22Rv1 (cell line): ENCODE measurements around the gene METTL25.

Experiments
- ZFX ChIP-seq: fragments of 450-650 bp; IDR thresholded peaks from 2 replicates; pipeline ENCODE4 v1.6.1; 2017; ENCODE audit warnings: antibody characterized with exemption, borderline replicate concordance
- TF ChIP-seq, protein P1 (sequence below): fragments of 450-650 bp; IDR thresholded peaks from 2 replicates; pipeline ENCODE4 v1.5.1; 2017; ENCODE audit warnings: mild to moderate bottlenecking

DNA sequence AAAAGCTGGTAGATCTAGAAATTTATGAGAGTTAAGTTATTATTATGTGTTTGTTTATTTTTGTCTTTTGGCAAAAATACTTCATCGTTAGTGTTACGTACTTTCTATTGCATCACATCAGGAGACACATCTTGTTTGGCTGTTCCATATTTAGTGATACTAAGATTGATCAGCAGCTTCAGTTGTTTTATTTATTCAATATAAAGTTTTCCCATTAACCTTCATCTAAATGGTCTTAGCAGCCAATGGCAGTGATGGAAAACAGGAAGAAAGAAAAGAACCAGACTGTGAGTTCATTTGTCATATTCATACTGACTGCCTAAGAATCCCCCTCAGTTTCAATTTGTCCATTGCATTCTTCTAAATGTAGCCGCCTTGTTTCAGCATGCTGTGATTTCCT, 122.3 kb downstream of the METTL25 start:
- TF ChIP-seq, protein P1, sequence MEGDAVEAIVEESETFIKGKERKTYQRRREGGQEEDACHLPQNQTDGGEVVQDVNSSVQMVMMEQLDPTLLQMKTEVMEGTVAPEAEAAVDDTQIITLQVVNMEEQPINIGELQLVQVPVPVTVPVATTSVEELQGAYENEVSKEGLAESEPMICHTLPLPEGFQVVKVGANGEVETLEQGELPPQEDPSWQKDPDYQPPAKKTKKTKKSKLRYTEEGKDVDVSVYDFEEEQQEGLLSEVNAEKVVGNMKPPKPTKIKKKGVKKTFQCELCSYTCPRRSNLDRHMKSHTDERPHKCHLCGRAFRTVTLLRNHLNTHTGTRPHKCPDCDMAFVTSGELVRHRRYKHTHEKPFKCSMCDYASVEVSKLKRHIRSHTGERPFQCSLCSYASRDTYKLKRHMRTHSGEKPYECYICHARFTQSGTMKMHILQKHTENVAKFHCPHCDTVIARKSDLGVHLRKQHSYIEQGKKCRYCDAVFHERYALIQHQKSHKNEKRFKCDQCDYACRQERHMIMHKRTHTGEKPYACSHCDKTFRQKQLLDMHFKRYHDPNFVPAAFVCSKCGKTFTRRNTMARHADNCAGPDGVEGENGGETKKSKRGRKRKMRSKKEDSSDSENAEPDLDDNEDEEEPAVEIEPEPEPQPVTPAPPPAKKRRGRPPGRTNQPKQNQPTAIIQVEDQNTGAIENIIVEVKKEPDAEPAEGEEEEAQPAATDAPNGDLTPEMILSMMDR, result no peak
- no peak for TF ChIP-seq ZFX
